Liver (tissue), 3 donors: ENCODE data around the gene ITCH.

ENCODE experiments used
- ATF3 ChIP-seq: IDR thresholded peaks from 2 replicates; pipeline ENCODE4 v1.6.1; 2016; ENCODE audit warnings: antibody characterized with exemption
- EGR1 ChIP-seq, 2 donors: IDR thresholded peaks; 2 replicates each; pipeline ENCODE4 v1.6.1; 2016 to 2018; ENCODE audit warnings: antibody characterized with exemption in 2 of 2, low read depth in 2 of 2
- FOXA1 ChIP-seq: IDR thresholded peaks from 2 replicates; pipeline ENCODE4 v1.6.1; 2016; ENCODE audit warnings: antibody characterized with exemption
- MAX ChIP-seq: IDR thresholded peaks from 2 replicates; pipeline ENCODE4 v1.6.1; 2016; ENCODE audit warnings: antibody characterized with exemption
- RAD21 ChIP-seq, 2 donors: IDR thresholded peaks; 2 replicates each; pipeline ENCODE4 v1.6.1; 2016; ENCODE audit warnings: antibody characterized with exemption in 2 of 2, mild to moderate bottlenecking in 2 of 2
- REST ChIP-seq: IDR thresholded peaks from 2 replicates; pipeline ENCODE4 v1.6.1; 2016; ENCODE audit warnings: antibody characterized with exemption, mild to moderate bottlenecking
- RXRA ChIP-seq, 2 donors: IDR thresholded peaks; 2 replicates each; pipeline ENCODE4 v1.6.1; 2017 to 2018; ENCODE audit warnings: antibody characterized with exemption in 2 of 2, mild to moderate bottlenecking in 1 of 2
- SP1 ChIP-seq: IDR thresholded peaks from 2 replicates; pipeline ENCODE4 v1.6.1; 2018; ENCODE audit warnings: antibody characterized with exemption, mild to moderate bottlenecking
- TAF1 ChIP-seq: conservative IDR thresholded peaks from 2 replicates; pipeline ENCODE4 v1.6.1; 2016; ENCODE audit warnings: antibody characterized with exemption, mild to moderate bottlenecking
- TF ChIP-seq, protein P1 (sequence below): fragments of 150-350 bp; IDR thresholded peaks from 2 replicates; pipeline ENCODE4 v1.5.1; 2017; ENCODE audit warnings: improper control_type of control experiment, low read depth, low read length; ENCODE audit not compliant: missing input control
- donor health status: healthy.
- donor health status: healthy.

DNA sequence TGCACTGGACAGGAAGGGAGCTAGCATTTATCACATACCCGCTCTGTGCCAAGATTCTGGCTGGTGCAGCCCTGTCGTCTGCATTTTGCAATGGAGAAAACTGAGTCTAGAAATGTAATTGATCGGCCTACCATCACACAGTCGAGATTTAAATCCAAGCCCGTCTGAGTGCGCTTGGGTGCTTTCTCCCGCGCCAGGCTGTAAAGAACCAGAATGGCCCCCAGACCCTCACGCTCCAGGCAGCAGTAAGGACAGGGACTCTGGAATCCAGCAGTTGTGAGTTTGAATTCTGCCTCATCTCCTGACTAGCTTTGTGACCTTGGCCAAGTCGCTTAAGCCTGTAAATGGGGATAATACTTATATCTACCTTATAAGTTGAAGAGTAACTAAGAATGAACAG, 163.9 kb downstream of the ITCH start:
- TF ChIP-seq, protein P1, sequence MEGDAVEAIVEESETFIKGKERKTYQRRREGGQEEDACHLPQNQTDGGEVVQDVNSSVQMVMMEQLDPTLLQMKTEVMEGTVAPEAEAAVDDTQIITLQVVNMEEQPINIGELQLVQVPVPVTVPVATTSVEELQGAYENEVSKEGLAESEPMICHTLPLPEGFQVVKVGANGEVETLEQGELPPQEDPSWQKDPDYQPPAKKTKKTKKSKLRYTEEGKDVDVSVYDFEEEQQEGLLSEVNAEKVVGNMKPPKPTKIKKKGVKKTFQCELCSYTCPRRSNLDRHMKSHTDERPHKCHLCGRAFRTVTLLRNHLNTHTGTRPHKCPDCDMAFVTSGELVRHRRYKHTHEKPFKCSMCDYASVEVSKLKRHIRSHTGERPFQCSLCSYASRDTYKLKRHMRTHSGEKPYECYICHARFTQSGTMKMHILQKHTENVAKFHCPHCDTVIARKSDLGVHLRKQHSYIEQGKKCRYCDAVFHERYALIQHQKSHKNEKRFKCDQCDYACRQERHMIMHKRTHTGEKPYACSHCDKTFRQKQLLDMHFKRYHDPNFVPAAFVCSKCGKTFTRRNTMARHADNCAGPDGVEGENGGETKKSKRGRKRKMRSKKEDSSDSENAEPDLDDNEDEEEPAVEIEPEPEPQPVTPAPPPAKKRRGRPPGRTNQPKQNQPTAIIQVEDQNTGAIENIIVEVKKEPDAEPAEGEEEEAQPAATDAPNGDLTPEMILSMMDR = no peak
- TF ChIP-seq REST (no peak), FOXA1 (no peak), RXRA (IDR thresholded peaks at IDR 0.05) (no peak), ATF3 (no peak), EGR1 (IDR thresholded peaks at IDR 0.05; ENCODE audit: low read depth in 2 of 2) (no peak), MAX (no peak), RAD21 (IDR thresholded peaks at IDR 0.05) (no peak), SP1 (no peak), TAF1 (no peak)
